SK-N-SH treated with all-trans-retinoic acid at 6 μM for 48 hours (cell line): ENCODE results near the gene SEC61B.

Experiments used
- ATAC-seq: fragments of 200-7000 bp; cut with Tn5 transposase; 3 replicates; pipeline ENCODE4 v1.9.1; 2020; ENCODE audit warnings: mild to moderate bottlenecking, moderate library complexity
- ARNTL ChIP-seq: fragments of 450-650 bp; formaldehyde crosslinking; IDR thresholded peaks from 2 replicates; pipeline ENCODE4 v1.5.0; 2020; ENCODE audit warnings: low read depth, mild to moderate bottlenecking, moderate library complexity, borderline replicate concordance
- BACH2 ChIP-seq: fragments of 250-450 bp; sonication (Bioruptor Pico); IDR thresholded peaks from 2 replicates; pipeline ENCODE4 v1.9.0; 2021; ENCODE audit warnings: mild to moderate bottlenecking, borderline replicate concordance
- CREB5 ChIP-seq: fragments of 250-450 bp; sonication (Bioruptor Pico); IDR thresholded peaks from 2 replicates; pipeline ENCODE4 v1.5.1; 2020; ENCODE audit warnings: low read depth, mild to moderate bottlenecking, moderate library complexity
- CSRNP3 ChIP-seq: fragments of 250-450 bp; sonication (Bioruptor Pico); IDR thresholded peaks from 2 replicates; pipeline ENCODE4 v1.5.1; 2021; ENCODE audit warnings: mild to moderate bottlenecking, moderate library complexity
- ESRRG ChIP-seq: fragments of 250-450 bp; sonication (Bioruptor Pico); IDR thresholded peaks from 2 replicates; pipeline ENCODE4 v1.6.1; 2021; ENCODE audit warnings: mild to moderate bottlenecking
- GLIS3 ChIP-seq: fragments of 250-450 bp; sonication (Bioruptor Pico); IDR thresholded peaks from 2 replicates; pipeline ENCODE4 v1.5.0; 2020; ENCODE audit warnings: mild to moderate bottlenecking, moderate library complexity
- ISL1 ChIP-seq: fragments of 250-450 bp; sonication (Bioruptor Pico); IDR thresholded peaks from 2 replicates; pipeline ENCODE4 v2.1.2; 2022; ENCODE audit warnings: mild to moderate bottlenecking, moderate library complexity
- PATZ1 ChIP-seq: fragments of 250-450 bp; sonication (Bioruptor Pico); IDR thresholded peaks from 2 replicates; pipeline ENCODE4 v1.8.0; 2020; ENCODE audit warnings: mild to moderate bottlenecking, moderate library complexity, borderline replicate concordance
- POU6F1 ChIP-seq: fragments of 250-450 bp; sonication (Bioruptor Pico); IDR thresholded peaks from 2 replicates; pipeline ENCODE4 v1.8.0; 2021; ENCODE audit warnings: low read depth, mild to moderate bottlenecking, moderate library complexity, borderline replicate concordance
- PPARA ChIP-seq: fragments of 250-450 bp; sonication (Bioruptor Pico); IDR thresholded peaks from 2 replicates; pipeline ENCODE4 v1.5.0; 2020; ENCODE audit warnings: mild to moderate bottlenecking, borderline replicate concordance
- RARB ChIP-seq: fragments of 250-450 bp; sonication (Bioruptor Pico); IDR thresholded peaks from 2 replicates; pipeline ENCODE4 v1.8.0; 2021; ENCODE audit warnings: mild to moderate bottlenecking, moderate library complexity
- SNAI2 ChIP-seq: fragments of 250-450 bp; sonication (Bioruptor Pico); IDR thresholded peaks from 2 replicates; pipeline ENCODE4 v1.5.0; 2020; ENCODE audit warnings: mild to moderate bottlenecking, moderate library complexity
- TCF4 ChIP-seq: fragments of 250-450 bp; sonication (Bioruptor Pico); IDR thresholded peaks from 2 replicates; pipeline ENCODE4 v1.8.0; 2021; ENCODE audit warnings: mild to moderate bottlenecking, moderate library complexity, borderline replicate concordance
- TOX ChIP-seq: fragments of 250-450 bp; sonication (Bioruptor Pico); IDR thresholded peaks from 2 replicates; pipeline ENCODE4 v1.8.0; 2021; ENCODE audit warnings: mild to moderate bottlenecking, moderate library complexity, borderline replicate concordance
- ZC3H10 ChIP-seq: fragments of 250-450 bp; sonication (Bioruptor Pico); IDR thresholded peaks from 2 replicates; pipeline ENCODE4 v1.5.1; 2021; ENCODE audit warnings: mild to moderate bottlenecking, moderate library complexity
- ZFP3 ChIP-seq: fragments of 250-450 bp; sonication (Bioruptor Pico); IDR thresholded peaks from 2 replicates; pipeline ENCODE4 v1.5.0; 2020; ENCODE audit warnings: mild to moderate bottlenecking, moderate library complexity
- ZFP30 ChIP-seq: fragments of 450-650 bp; formaldehyde crosslinking; IDR thresholded peaks from 2 replicates; pipeline ENCODE4 v1.5.0; 2022; ENCODE audit warnings: mild to moderate bottlenecking, moderate library complexity
- ZNF565 ChIP-seq: fragments of 450-650 bp; formaldehyde crosslinking; conservative IDR thresholded peaks from 2 replicates; pipeline ENCODE4 v1.5.0; 2020; ENCODE audit warnings: low read depth, mild to moderate bottlenecking, moderate library complexity
- ZNF70 ChIP-seq: fragments of 450-650 bp; formaldehyde crosslinking; IDR thresholded peaks from 2 replicates; pipeline ENCODE4 v1.5.0; 2020; ENCODE audit warnings: mild to moderate bottlenecking, moderate library complexity
- ZNF8 ChIP-seq: fragments of 450-650 bp; formaldehyde crosslinking; IDR thresholded peaks from 2 replicates; pipeline ENCODE4 v1.5.0; 2020; ENCODE audit warnings: mild to moderate bottlenecking, moderate library complexity
- TF ChIP-seq, protein P1 (sequence below): fragments of 250-450 bp; sonication (Bioruptor Pico); IDR thresholded peaks from 2 replicates; pipeline ENCODE4 v1.5.0; 2020; ENCODE audit warnings: mild to moderate bottlenecking, moderate library complexity

SEC61B gene

DNA sequence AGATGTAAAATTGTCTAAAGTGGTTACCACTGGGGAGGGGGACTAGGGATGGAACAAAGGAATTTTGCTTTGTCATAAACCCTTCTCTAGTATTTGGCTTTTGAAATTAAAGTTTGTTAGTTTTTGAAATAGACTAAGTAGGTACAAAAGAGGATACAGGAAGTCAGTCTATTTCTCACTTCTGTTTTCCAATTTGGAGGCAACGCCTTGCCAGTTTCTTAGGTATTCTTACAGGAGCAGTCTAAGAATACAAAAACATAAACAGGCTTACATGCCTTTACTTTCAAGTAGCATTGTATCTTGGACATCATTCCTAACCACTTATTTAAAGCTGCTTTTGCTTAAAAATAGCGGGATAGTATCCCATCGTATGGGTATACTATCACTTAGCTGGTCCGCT lies 34.8 kb upstream of the SEC61B start (continued):
- no peak for TF ChIP-seq GLIS3
- TF ChIP-seq, all 23 proteins: peak for 0

DNA sequence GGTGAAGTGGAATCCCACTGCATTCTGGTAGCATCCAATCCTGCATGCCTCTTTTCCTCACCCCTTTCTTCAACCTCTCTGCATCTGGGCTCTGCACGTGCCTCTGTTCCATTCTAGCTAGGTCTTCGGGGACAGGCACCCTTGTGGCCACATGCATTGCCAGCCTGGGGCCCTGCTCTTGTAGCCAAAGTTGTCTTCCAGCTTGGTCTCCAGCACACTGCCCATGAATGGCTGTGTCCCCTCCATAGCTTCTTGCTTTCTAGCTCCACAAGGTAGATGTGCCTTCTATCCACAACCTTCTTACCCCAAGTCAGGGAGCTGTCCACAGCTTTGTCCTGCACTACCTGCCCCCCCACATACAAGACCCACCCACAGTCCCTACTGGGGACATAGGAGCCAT lies 32.9 kb upstream of the SEC61B start:
- ATAC-seq = no peak
- TF ChIP-seq TCF4 (CRISPR knock-in tag) = no peak
- no peak for TF ChIP-seq ZNF70 (CRISPR knock-in tag)
- TF ChIP-seq ARNTL (CRISPR knock-in tag) = no peak
- TF ChIP-seq ZNF565 = no peak
- no peak for TF ChIP-seq CSRNP3
- no peak for TF ChIP-seq GLIS3
- no peak for TF ChIP-seq PPARA (CRISPR knock-in tag)
- TF ChIP-seq CREB5 (CRISPR knock-in tag) = no peak
- TF ChIP-seq SNAI2 (CRISPR knock-in tag) = no peak
- TF ChIP-seq ZFP30 = no peak
- no peak for TF ChIP-seq ZC3H10 (CRISPR knock-in tag)
- TF ChIP-seq TOX = no peak
- TF ChIP-seq, protein P1, sequence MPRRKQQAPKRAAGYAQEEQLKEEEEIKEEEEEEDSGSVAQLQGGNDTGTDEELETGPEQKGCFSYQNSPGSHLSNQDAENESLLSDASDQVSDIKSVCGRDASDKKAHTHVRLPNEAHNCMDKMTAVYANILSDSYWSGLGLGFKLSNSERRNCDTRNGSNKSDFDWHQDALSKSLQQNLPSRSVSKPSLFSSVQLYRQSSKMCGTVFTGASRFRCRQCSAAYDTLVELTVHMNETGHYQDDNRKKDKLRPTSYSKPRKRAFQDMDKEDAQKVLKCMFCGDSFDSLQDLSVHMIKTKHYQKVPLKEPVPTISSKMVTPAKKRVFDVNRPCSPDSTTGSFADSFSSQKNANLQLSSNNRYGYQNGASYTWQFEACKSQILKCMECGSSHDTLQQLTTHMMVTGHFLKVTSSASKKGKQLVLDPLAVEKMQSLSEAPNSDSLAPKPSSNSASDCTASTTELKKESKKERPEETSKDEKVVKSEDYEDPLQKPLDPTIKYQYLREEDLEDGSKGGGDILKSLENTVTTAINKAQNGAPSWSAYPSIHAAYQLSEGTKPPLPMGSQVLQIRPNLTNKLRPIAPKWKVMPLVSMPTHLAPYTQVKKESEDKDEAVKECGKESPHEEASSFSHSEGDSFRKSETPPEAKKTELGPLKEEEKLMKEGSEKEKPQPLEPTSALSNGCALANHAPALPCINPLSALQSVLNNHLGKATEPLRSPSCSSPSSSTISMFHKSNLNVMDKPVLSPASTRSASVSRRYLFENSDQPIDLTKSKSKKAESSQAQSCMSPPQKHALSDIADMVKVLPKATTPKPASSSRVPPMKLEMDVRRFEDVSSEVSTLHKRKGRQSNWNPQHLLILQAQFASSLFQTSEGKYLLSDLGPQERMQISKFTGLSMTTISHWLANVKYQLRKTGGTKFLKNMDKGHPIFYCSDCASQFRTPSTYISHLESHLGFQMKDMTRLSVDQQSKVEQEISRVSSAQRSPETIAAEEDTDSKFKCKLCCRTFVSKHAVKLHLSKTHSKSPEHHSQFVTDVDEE = no peak
- TF ChIP-seq ESRRG (CRISPR knock-in tag) = no peak
- TF ChIP-seq RARB (CRISPR knock-in tag) = no peak
- TF ChIP-seq ISL1 (CRISPR knock-in tag) = no peak
- no peak for TF ChIP-seq BACH2
- no peak for TF ChIP-seq ZFP3 (CRISPR knock-in tag)
- no peak for TF ChIP-seq POU6F1

DNA sequence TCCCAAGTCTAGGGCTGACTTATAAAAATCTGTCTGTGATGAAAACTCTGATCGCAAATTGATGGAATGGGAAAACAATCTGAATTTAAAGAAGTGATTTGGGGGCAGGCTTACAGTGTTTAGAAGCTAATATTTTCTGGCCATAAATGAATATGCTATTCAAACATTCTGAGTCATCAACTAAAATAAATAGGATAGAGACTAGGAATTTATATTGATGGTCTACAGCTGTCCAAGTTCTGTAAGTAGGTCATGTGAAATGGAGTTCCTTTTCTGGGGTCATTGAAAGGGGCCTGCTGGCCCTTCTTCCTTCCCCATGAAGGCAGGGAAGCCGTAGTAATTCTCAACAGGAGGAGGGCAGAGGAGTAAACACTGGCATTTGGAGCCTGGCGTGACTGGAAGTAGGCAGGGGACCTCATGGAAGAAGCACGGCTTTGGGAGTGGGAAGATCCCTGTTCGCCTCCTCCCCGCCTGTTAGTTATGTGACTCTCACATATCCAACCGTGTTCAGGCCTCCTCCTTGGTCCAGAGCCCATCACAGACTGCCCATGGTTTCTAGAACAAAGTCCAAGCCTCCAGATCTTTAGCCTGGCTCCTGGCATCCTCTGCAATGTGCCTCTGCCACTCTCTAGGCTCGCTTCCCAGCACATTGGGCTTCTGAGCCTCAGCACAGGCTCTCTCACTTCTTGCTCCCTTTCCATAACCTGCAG lies 32.0 kb upstream of the SEC61B start:
- no peak for TF ChIP-seq CSRNP3
- no peak for TF ChIP-seq GLIS3
- TF ChIP-seq ZNF70 (CRISPR knock-in tag) = no peak
- TF ChIP-seq RARB (CRISPR knock-in tag) = no peak
- no peak for TF ChIP-seq BACH2
- TF ChIP-seq, protein P1 = no peak
- TF ChIP-seq ZC3H10 (CRISPR knock-in tag) = no peak
- TF ChIP-seq ZFP3 (CRISPR knock-in tag) = no peak
- TF ChIP-seq ZNF8 (CRISPR knock-in tag) = no peak
- TF ChIP-seq ESRRG (CRISPR knock-in tag) = no peak
- TF ChIP-seq ISL1 (CRISPR knock-in tag) = no peak
- TF ChIP-seq ZNF565 = no peak
- no peak for TF ChIP-seq POU6F1
- TF ChIP-seq SNAI2 (CRISPR knock-in tag) = no peak
- no peak for TF ChIP-seq PATZ1 (CRISPR knock-in tag)
- no peak for TF ChIP-seq PPARA (CRISPR knock-in tag)
- no peak for ATAC-seq
